Left lung (tissue), 14 donors: ENCODE data around the gene SPINK2. TPM values are rescaled to one million over a fixed set of nuclear protein-coding genes. Genes with fewer than 3 reads are reported as not detected.

ENCODE experiments used
- ATAC-seq: fragments of 200-7000 bp; cut with Tn5 transposase; one replicate; pipeline ENCODE4 v1.9.1; 2020; ENCODE audit warnings: moderate library complexity
- DNase-seq, 4 donors: peaks; one replicate each; pipeline ENCODE4 v3.0.0-alpha.2; 2013 to 2020
- H3K27ac ChIP-seq, 2 donors: fragments of 200-600 bp; sonication (generic) in 1 of 2; one replicate each; pipeline versions ENCODE4 v1.5.0 to v1.8.0; 2020 to 2021
- H3K27me3 ChIP-seq, 2 donors: fragments of 200-600 bp; sonication (generic) in 1 of 2; one replicate each; pipeline versions ENCODE4 v1.5.0 to v1.8.0; 2020 to 2021
- H3K36me3 ChIP-seq, 2 donors: fragments of 200-600 bp; sonication (generic) in 1 of 2; one replicate each; pipeline versions ENCODE4 v1.5.0 to v1.8.0; 2020 to 2021
- H3K4me1 ChIP-seq, 2 donors: fragments of 200-600 bp; one replicate each; pipeline ENCODE4 v1.8.0; 2021
- H3K4me3 ChIP-seq, 2 donors: fragments of 200-600 bp; sonication (generic) in 1 of 2; one replicate each; pipeline versions ENCODE4 v1.5.0 to v1.8.0; 2020 to 2021; ENCODE audit warnings: mild to moderate bottlenecking in 1 of 2
- H3K9me3 ChIP-seq, 2 donors: fragments of 200-600 bp; sonication (generic) in 1 of 2; one replicate each; pipeline versions ENCODE4 v1.5.0 to v1.8.0; 2020 to 2021
- intact Hi-C, 2 donors: fragments of 100-400 bp; cut with DNase I; formaldehyde crosslinking; loops; one replicate each; pipeline versions ENCODE4 v1.11.2 to v1.14.2; 2022
- long read RNA-seq, 12 donors: library from polyadenylated mRNA in 2 of 12; unstranded in 2 of 12; transcript quantifications; one replicate each; pipeline ENCODE4 v2.0.0 and lab custom pipeline, GENCODE V29; 2019 to 2026
- polyA plus RNA-seq, 6 donors: library from polyadenylated mRNA; unstranded; fragments of 120-200 nt; gene quantifications; one replicate each; pipeline ENCODE4 v1.2.1, GENCODE V29; 2013; ENCODE audit not compliant: insufficient read length in 6 of 6
- total RNA-seq, 2 donors: library from RNA; stranded (reverse); fragmentation: NEBNext Ultra II Directional; extraction: Animal tissue kit (Norgen Biotek cat#: 25700); gene quantifications; one replicate each; pipeline ENCODE4 v1.2.1, GENCODE V29; 2021
- TF ChIP-seq, protein P1 (sequence below), 2 donors: fragments of 200-600 bp; sonication (generic) in 1 of 2; IDR thresholded peaks; one replicate each; pipeline versions ENCODE4 v1.5.0 to v1.8.0; 2021; ENCODE audit warnings: antibody characterized with exemption in 2 of 2
- donor health status: DM: no; HTN: yes; CAD: no.
- donor health status: DM: no; HTN: no; CAD: no.

SPINK2 gene, protein sequence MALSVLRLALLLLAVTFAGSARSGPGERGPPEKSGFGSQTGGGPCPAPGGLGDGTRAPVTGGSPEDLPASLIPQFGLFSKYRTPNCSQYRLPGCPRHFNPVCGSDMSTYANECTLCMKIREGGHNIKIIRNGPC
- total RNA-seq (under 1 TPM in 1 of 2 donors, not detected in 1; 0.44 TPM), polyA plus RNA-seq (under 1 TPM in 4 of 6 donors, not detected in 2; 0.37 to 0.81 (median 0.55) TPM)
- long read RNA-seq, donor 1, partial matches to known transcripts, result 0 of 2 reads
- long read RNA-seq, donor 1, other reads (novel, unspliced or antisense), result 0 of 2 reads
- long read RNA-seq, donor 2, result 0 reads
- long read RNA-seq, donor 3, result 0 reads
- long read RNA-seq, donor 4, partial matches to known transcripts, result 0 of 1 reads
- long read RNA-seq, donor 4, other reads (novel, unspliced or antisense), result 0 of 1 reads
- long read RNA-seq, donor 5, result 0 reads
- long read RNA-seq, donor 6, result 0 reads
- long read RNA-seq, donor 7, partial matches to known transcripts, result 0 of 1 reads
- long read RNA-seq, donor 7, other reads (novel, unspliced or antisense), result 0 of 1 reads
- long read RNA-seq, donor 8, partial matches to known transcripts, result 47 of 61 reads
- long read RNA-seq, donor 8, other reads (novel, unspliced or antisense), result 14 of 61 reads
- long read RNA-seq, donor 9, result 0 reads
- long read RNA-seq, donor 10, partial matches to known transcripts, result 0 of 1 reads
- long read RNA-seq, donor 10, other reads (novel, unspliced or antisense), result 0 of 1 reads
- long read RNA-seq, donor 11, partial matches to known transcripts, result 0 of 2 reads
- long read RNA-seq, donor 11, other reads (novel, unspliced or antisense), result 0 of 2 reads
- long read RNA-seq, donor 12, partial matches to known transcripts, result 0 of 2 reads
- long read RNA-seq, donor 12, other reads (novel, unspliced or antisense), result 0 of 2 reads

DNA sequence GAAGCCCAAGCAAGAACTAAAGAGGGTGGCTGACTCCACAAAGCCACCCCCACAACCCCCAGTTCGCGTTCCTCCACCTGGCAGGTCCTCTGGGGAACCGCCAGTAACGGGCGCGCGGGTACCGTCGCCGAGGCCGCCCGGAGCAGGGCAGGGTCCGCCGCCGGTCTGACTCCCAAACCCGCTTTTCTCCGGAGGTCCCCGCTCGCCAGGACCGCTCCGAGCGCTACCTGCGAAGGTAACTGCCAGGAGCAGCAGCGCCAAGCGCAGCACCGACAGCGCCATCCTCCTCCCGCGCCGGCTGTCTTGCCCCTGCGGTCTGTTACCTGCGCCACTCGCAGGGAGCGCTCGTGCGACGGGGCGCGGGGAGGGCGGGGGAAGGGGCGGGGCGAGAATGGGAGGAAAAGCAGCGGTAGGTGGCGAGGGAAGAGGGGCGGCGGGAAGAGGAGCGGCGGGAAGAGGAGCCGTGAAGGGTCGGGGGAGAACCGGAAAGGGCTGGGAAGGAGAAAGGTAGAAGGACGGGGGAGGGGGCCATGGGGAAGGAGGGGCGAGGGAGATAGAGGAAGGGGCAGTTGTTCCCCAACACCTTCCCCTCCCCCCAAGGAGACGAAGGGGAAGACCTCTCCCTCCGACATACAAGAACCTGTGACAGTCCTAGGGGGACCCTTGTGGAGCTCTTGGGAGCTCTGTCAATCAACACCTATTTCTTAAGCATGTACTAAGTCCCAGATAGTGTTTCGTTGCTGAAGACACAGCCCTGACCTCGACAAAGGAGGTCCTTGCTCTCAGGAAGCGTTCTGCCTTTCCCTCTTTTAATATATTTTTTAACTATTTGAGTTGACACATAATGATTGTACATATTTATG lies at the start of gene SPINK2:
SPINK2 (minus strand) TSS at position 321 of the 863 bp plus-strand sequence; CDS start at position 282, 39 bp downstream.
- intact Hi-C loops, result no loop called here
- Histone ChIP-seq H3K4me1 (peaks cover 0 to 8% of the 10 kb centered on the region in 2 donors), H3K27ac (no peak within 1 kb of the TSS), H3K9me3 (no peaks in the 10 kb centered on the region), H3K36me3 (no peaks in the 10 kb centered on the region), H3K27me3 (peaks cover 15 to 42% of the 10 kb centered on the region in 2 donors), H3K4me3 (peak within 1 kb of the TSS; percentile 34 to 36)
- TF ChIP-seq, protein P1, sequence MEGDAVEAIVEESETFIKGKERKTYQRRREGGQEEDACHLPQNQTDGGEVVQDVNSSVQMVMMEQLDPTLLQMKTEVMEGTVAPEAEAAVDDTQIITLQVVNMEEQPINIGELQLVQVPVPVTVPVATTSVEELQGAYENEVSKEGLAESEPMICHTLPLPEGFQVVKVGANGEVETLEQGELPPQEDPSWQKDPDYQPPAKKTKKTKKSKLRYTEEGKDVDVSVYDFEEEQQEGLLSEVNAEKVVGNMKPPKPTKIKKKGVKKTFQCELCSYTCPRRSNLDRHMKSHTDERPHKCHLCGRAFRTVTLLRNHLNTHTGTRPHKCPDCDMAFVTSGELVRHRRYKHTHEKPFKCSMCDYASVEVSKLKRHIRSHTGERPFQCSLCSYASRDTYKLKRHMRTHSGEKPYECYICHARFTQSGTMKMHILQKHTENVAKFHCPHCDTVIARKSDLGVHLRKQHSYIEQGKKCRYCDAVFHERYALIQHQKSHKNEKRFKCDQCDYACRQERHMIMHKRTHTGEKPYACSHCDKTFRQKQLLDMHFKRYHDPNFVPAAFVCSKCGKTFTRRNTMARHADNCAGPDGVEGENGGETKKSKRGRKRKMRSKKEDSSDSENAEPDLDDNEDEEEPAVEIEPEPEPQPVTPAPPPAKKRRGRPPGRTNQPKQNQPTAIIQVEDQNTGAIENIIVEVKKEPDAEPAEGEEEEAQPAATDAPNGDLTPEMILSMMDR (IDR thresholded peaks at IDR 0.05), result no peak
- ATAC-seq (peak; percentile 99), DNase-seq (peak in 3 of 4 donors; percentile 47 to 87 (median 52))

DNA sequence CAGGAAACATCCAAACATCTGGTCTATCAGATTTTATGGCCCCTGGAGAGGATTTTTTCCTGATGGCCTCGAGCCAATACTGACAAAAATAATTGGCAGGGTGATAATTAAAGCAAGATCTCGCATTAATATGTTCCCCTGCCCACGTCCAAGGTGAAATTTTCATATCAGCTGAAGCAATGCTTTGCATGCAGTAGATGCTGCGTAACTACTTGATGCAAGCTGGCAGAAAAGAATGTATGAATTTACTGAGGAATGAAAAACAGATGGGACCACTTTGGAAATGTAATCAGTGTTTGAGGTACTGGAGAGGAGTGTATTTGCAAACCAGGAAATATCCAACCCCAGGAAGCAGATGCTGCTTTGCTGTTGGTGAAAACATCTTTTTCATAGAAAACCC lies 49.4 kb upstream of the SPINK2 start:
- DNase-seq, result peak in 2 of 4 donors; percentile 14 to 19
- Histone ChIP-seq H3K27ac (no peak overlapping the region), H3K9me3 (no peaks in the 10 kb centered on the region), H3K4me3 (no peak overlapping the region), H3K36me3 (no peaks in the 10 kb centered on the region), H3K27me3 (no peaks in the 10 kb centered on the region), H3K4me1 (no peaks in the 10 kb centered on the region)
- intact Hi-C loops, result no loop called here
- TF ChIP-seq, protein P1 (IDR thresholded peaks at IDR 0.05), result no peak
- ATAC-seq, result no peak

DNA sequence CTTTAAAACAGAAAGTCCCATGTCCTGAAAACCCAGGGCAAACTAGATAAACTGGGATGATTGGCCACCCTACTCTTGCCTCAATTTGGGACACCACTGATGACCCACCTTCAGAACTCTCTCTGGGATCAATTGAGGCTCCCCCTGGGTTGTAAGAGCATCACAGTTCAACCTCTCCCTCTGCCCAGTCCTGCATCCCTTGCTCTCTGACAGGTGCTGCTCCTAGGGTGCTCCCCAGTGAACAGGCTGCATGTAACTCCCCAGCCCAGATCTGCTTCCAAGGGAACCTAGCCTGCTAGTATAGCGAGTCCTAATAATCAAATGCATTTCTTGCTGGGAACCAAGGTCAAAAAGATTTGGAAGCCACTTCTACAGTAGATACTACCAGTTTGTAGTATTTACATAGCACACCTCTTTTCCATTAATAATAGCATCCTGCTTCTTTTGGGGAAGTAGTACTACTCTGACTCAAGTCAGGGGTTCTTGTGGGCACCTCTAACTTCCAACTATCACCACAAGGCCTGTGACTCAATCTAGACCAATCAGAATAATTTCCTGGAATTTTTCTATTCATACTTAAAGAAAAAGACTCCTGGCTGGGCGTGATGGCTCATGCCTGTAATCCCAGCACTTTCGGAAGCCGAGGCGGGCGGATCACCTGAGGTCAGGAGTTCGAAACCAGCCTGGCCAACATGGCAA lies 42.1 kb upstream of the SPINK2 start:
- Histone ChIP-seq H3K36me3 (no peaks in the 10 kb centered on the region), H3K27ac (no peak overlapping the region), H3K9me3 (no peaks in the 10 kb centered on the region), H3K4me3 (no peak overlapping the region), H3K27me3 (no peaks in the 10 kb centered on the region), H3K4me1 (no peaks in the 10 kb centered on the region)
- ATAC-seq, result no peak
- TF ChIP-seq, protein P1 (IDR thresholded peaks at IDR 0.05), result no peak
- intact Hi-C loops, result no loop called here
- DNase-seq, result no peak

DNA sequence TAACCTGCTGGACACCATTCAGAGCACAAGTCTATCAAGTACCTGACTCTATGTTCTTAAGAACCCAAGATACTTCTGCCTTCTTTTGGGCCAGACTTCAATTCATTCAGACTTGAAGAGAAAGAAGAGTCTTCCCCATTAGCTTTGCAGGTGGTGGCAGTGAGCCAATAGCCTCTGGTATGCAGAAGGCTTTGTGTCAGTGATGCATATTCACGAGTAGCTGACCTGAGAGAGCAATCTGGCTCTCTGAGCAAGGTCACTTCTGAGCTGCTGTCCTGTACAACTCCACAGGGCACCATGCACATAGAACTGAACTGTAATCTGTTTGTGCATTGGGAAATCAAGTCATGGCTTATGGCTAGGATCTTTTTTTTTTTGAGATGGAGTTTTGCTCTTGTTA lies 39.9 kb upstream of the SPINK2 start:
- no peaks in the 10 kb centered on the region for H3K4me1 ChIP-seq
- no peaks in the 10 kb centered on the region for H3K27me3 ChIP-seq
- H3K36me3 ChIP-seq, result no peaks in the 10 kb centered on the region
- DNase-seq (no peak), ATAC-seq (no peak)
- no peak overlapping the region for H3K4me3 ChIP-seq
- intact Hi-C loops, result no loop called here
- no peaks in the 10 kb centered on the region for H3K9me3 ChIP-seq
- TF ChIP-seq, protein P1 (IDR thresholded peaks at IDR 0.05), result no peak
- H3K27ac ChIP-seq, result no peak overlapping the region
